GM12864 (cell line): ENCODE data around the gene SYS1.

Experiments
- DNase-seq: peaks from one replicate; pipeline ENCODE4 v3.0.0-alpha.2; 2011; ENCODE audit warnings: low read depth
- H3K4me3 ChIP-seq: 2 replicates; pipeline ENCODE4 v1.5.1; 2011; ENCODE audit warnings: mild to moderate bottlenecking, low read depth, low read length, control low read depth
- CTCF ChIP-seq: IDR thresholded peaks from 2 replicates; pipeline ENCODE4 v1.5.1; 2011; ENCODE audit warnings: low read depth, mild to moderate bottlenecking, moderate library complexity, low read length, control low read depth, inconsistent platforms; ENCODE audit errors: missing control alignments

SYS1 gene

GRCh38 chr20:45362804-45363610 is at the start of gene SYS1:
SYS1 (plus strand) TSS chr20:45363156; CDS start chr20:45363532, 376 bp downstream.
- TF ChIP-seq CTCF: peak; percentile 87
- peak within 1 kb of the TSS; percentile 82 for H3K4me3 ChIP-seq
- DNase-seq: peak; percentile 95

- no peak overlapping the region for H3K4me3 ChIP-seq
- TF ChIP-seq CTCF: no peak
- no peak for DNase-seq
These were observed 49.0 kb upstream of the SYS1 start for GRCh38 chr20:45313943-45314342.

GRCh38 chr20:45315672-45316071 is 47.3 kb upstream of the SYS1 start:
- H3K4me3 ChIP-seq: no peak overlapping the region
- TF ChIP-seq CTCF: no peak
- no peak for DNase-seq

GRCh38 chr20:45316150-45317080 is 46.5 kb upstream of the SYS1 start:
- no peak for TF ChIP-seq CTCF
- no peak for DNase-seq
- H3K4me3 ChIP-seq: no peak overlapping the region

GRCh38 chr20:45317826-45318225 is 45.1 kb upstream of the SYS1 start:
- no peak overlapping the region for H3K4me3 ChIP-seq
- no peak for TF ChIP-seq CTCF
- DNase-seq: no peak

GRCh38 chr20:45318386-45318939 is 44.5 kb upstream of the SYS1 start:
- no peak overlapping the region for H3K4me3 ChIP-seq
- no peak for TF ChIP-seq CTCF
- no peak for DNase-seq
